ENCODE measurements around the gene RBBP5.

RBBP5 gene

DNA sequence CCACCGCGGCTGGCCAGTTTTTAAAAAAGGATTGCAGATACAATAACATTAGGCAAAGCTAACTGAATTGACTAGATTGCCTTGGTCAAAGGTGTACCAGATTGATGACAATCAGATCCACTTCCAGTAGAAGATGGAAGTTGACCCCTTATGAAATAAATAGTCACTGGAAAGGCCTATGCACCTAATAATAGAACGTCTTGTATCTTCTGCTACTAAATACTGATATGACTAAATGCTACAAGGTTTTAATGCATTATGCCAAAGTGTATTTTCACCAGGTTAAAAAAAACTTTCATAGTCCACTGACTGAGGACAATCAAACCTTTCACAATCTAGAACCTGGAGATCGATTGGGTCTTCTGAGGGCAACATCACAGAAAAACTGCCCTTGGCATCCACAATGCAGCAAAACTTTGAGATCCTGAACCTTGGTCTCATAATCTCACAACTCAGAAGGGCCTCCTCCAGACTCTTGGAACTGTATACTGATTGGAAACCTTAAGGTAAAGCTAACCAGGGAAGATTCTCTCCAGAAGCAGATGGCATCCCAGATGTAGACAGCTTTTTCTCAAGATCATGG, 7.8 kb upstream of the RBBP5 start:
- DNase-seq: no peak

- no peak for DNase-seq
These were observed 6.3 kb upstream of the RBBP5 start for GRCh38 chr1:205128050-205128449.

GRCh38 chr1:205127646-205128045, 5.9 kb upstream of the RBBP5 start:
- no peak for DNase-seq

GRCh38 chr1:205124726-205125125, 2.9 kb upstream of the RBBP5 start:
- no peak for DNase-seq

DNA sequence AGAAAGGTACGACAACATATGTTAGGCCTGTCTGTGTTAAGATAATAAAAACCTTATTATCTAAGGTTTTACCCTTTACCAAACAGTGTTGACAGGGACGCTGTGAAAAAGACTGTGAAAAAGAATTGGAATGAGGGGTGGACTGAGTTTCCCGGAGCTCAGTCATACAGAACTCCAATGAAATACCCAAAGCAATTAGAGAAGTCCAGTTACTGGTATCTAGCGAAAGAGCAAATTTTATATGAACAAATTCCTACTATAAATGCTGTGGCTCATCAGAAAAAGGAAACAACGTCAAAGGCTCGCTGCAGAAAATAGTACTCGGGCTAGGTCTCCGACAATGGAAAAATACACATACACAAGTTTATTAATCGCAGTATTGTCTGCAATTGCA, 708 bp upstream of the RBBP5 start:
- no peak for DNase-seq

- no peak for DNase-seq
These were observed 3.0 kb downstream of the RBBP5 start for GRCh38 chr1:205118752-205119151.

DNA sequence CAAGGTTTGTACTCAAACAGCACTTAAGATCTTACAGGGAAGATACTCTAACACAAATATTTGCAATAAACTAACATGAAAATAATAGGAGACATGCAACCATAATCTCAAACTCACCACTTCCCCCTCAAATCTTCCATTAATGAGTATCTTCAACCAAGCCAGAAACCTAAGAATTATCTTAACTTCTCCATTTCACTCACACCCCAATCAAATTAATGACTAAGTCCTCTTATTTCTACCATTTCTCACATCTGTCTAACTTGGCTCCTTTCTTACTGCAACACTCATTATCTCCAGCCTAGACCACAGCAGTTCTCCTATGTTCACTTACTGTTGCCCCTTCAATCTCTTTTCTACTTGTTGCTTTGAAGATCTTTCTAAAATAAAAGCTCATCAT, 10.4 kb downstream of the RBBP5 start:
- no peak for DNase-seq

GRCh38 chr1:205109711-205110110, 12.1 kb downstream of the RBBP5 start:
- no peak for DNase-seq

DNA sequence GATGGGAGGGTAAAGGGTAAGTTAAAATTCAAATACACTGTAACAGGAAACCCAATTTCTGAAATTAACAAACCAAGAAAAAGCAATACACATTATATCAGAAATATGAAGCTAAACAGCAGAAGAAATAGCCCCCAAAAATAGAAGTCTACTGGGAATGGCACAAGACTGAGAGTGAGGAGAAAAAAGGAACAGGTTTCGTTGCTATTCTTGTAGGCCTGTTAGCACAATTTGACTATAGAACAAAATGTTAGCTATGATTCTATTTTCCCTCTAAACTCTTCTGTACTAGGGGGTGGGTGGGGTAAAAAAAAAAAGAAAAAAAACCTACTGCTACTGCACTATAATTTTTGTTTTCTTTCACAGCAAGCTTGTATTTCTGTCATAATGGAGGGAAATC, 12.5 kb downstream of the RBBP5 start:
- no peak for DNase-seq

DNA sequence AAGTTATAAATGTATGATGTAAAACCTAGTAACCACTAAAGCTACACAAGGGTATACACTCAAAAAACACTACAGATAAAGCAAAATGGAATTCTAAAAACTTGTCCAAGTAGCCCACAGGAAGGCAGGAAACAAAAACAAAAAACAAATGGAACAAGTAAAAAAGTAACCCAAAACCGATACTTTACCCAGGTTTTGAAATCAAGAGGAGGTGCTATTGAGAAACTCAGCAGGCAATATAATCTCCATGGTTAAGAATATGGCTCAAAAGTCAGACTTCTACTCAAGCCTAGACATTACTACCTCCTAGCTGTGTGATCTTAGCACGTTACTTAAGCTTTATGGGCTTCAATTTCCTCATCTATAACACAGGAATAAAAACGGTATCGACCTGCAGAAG, 13.3 kb downstream of the RBBP5 start:
- DNase-seq: no peak

GRCh38 chr1:205107327-205107726, 14.5 kb downstream of the RBBP5 start:
- no peak for DNase-seq

DNA sequence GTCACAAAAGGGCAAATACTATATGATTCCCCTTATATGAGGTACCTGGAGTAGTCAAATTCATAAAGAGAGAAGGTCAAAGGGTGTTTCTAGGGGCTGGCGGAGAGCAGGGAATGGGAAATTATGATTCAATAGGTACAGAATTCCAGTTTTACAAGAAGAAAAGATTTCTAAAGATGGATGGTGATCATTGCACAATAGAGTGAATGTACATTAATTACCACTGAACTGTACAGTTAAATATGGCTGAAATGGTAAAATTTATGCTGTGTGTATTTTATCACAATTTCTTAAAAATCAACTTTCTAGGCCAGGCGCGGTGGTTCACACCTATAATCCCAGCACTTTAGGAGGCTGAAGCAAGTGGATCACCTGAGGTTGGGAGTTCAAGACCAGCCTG, 19.4 kb downstream of the RBBP5 start:
- no peak for DNase-seq

- no peak for DNase-seq
These were observed 23.5 kb downstream of the RBBP5 start for GRCh38 chr1:205098242-205098641.

DNA sequence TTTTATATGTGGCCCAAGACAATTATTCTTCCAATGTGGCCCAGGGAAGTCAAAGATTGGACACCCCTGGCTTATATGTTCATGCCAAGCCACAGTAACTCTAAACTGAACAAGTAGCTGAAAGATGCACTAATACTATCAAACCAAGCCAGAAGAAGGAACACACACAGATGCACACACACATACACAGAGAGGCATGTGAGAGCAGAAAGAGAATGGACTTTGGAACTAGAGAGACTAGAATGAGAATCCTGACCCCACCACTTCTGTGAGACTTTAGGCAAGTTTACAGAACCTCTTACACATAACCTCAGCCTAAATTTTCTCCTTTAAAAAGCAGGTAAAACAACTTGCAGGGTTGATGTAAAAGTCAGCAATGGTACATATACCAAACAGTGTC, 26.4 kb downstream of the RBBP5 start:
- DNase-seq: no peak

DNA sequence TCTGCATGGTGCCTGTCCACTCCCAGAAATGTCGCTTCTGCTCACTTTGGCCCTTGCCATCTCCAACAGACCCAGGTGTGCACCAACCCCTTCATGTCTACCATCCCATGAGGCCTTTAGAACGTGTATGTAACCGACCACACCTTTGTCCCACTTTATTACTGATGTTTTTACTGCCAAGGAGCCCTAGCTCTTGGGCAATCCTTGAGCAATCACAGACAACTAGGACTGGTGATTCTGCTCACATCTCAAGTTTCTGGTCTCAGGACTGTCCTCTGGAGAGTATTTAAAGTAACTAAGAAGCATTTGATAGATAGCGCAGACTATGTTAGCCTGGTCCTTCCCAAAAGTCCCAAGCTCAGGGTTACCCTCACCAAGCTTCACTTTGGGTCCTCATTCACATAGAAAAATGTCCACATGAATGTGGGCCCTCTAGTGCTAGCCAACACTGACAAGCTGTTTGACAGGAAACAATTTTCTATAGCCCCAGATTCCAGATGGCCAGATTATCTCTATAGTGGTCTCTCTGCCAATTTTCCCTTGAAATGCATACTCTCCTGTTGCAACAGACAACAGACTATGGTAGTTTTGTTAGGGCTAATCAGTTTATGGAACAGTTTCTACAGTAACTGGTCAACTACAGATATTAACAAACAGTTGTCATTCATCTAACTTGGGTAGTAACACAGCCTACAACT, 30.6 kb downstream of the RBBP5 start:
- no peak for DNase-seq

DNA sequence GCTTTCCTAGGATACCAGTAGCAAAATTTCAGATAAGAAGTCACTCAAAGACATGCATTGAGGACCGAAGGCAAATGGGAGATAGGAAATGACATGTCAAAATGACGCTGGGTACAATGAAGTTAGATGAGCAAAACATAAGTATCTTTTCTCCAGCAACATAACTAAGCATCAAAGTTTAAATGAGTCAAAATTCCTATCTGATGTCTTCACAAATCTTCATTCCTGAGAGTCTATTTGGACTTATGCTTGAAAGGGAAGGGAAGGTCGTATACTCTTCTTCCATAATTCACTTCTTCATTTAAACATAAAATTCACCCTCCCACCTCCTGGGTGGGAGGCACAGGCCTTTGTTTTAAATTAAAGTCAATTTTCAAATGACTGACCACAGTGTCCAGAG, 33.4 kb downstream of the RBBP5 start:
- DNase-seq: no peak

DNA sequence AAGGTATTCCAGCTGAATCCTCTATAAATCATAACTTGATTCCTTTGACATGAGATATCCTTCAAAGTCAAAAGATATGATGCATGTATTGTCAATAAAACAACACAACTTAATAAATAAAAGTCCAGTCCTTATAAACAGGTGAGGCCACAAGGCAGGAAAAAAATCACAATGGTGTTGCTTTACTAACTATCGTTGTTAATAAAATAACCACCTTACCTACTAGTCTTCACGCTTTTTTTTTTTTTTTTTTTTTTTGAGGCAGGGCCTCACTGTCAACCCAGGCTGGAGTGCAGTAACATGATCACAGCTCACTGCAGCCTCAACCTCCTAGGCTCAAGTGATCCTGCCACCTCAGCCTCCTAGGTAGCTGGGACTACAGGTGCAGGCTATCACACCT, 37.4 kb downstream of the RBBP5 start, which contains the start of gene TMEM81:
TSS of gene TMEM81 (minus strand) at position 101 of the 400 bp plus-strand sequence. CDS start 140 bp downstream, outside the sequence.
- no peak for DNase-seq

- no peak for DNase-seq
These were observed 39.3 kb downstream of the RBBP5 start for GRCh38 chr1:205082431-205082830.

DNA sequence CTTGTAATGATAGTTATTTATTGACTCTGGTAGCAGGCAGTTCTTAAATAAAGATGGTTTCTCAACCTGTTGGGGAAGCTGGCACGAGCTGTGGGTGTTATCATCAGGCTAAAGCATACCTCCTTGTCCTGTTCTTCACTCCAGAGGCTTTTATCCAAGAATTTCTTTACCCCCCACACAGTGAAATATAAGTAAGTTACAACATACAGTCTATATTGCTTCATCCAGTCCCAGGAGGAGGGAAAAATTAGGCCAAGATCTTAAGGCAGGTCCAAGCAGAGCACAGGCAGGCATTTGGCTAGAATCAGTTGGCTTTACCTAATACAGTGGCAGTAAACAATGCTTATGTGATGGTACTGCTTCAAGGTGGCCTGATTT, 43.9 kb downstream of the RBBP5 start:
- DNase-seq: no peak

GRCh38 chr1:205077158-205077933, 44.4 kb downstream of the RBBP5 start:
- DNase-seq: no peak

DNA sequence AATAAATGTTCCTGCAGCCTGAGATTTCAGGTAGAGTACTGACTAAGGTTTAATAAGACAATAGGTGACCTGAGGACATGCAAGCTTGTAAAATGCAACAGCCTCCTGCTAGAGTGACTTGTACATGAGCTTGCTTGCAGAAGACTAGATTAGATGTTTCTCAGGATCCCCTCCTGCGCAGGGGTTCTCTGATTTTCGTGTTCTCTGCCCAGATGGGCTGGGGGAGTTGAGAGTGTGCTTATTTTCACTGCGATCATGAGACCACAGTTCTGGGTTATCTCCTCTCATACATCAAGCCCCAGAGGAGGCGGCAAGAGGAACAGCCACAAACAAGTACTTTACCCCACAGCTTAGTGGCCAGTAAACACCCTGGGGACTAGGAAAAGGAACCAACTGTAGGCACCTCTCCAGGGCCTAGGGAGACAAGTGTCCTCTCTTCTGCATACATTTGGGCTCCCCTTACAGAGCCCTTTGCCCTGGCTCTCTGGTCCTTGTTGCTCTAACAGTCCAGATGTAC, 45.5 kb downstream of the RBBP5 start:
- no peak for DNase-seq

DNA sequence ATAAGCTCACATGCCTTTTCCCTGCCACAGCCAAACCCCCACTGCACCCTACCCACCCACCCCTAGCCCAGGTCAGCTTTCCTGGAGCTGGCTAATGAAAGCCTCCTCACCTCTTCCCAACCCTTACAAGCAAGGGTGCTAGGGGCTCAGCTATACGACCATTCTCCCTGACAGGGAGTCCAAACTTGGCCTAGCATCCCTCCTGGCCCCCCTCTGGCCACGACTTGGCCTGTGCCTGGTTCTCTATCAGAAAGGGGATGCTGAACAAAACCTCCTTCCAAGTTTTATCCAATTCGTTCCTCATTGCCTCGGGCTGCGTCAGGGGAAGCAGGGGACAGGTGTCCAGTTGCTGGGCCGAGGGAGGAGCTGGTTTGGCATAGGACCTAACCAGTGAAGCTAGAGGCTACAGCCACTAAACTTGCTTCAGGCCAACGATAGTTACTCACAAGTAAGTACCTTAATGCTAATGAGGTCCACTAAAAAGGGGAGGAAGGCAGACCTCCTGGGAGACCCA, 46.1 kb downstream of the RBBP5 start:
- no peak for DNase-seq

DNA sequence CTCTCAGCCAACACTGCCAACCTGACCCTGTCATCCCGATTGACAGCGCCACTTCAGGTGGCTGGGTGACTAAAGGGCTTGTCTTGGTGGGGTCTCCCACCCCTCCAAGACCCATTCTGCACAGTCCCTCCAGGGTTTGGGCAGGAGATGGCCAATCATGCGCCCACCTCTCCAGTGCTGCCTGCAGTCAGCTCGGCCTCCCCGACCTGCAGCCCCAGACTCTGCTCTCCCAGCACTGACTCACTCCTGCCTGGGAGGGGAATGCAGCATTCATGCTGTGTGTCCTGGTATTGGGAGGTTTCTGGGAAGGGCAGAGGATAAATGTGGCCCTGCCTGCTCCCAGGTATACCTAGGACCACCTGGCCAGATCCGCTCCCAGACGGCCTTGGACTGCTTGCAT, 47.3 kb downstream of the RBBP5 start:
- no peak for DNase-seq

DNA sequence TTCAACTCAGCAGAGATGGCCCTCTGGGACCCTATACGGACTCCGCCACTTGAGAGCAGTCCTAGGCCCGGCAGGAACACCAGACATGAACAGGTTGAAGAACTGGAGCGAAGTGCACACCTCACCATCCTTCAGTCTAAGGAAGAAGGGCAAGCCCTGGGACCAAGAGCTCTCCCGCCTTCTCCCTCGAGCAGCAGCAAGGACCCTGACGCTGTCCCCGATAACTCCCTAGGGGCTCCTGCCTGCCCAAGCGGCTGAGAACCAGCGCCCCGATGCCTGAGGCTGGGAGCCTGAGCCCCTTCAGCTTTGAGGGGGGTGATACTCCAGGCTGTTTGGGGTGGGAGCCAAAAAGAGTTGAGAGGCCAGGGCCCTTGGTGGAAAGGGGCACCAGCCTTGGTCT, 47.7 kb downstream of the RBBP5 start:
- no peak for DNase-seq

Data from NCI-H2081 (cell line).